Astrocyte (in vitro differentiated cells and primary cell): ENCODE measurements around the gene PRSS23.

Experiments used
- EZH2 ChIP-seq: IDR thresholded peaks from 2 replicates; pipeline ENCODE4 v1.6.1; 2012; ENCODE audit warnings: mild to moderate bottlenecking, low read length, inconsistent platforms; ENCODE audit not compliant: insufficient read depth
- TF ChIP-seq, protein P1 (sequence below): IDR thresholded peaks from 2 replicates; pipeline ENCODE4 v1.5.1; 2011; ENCODE audit warnings: low read depth, mild to moderate bottlenecking, inconsistent platforms, low read length, moderate library complexity; ENCODE audit not compliant: insufficient read depth

GRCh38 chr11:86769219-86769618 lies 31.1 kb upstream of the PRSS23 start:
- TF ChIP-seq, protein P1, sequence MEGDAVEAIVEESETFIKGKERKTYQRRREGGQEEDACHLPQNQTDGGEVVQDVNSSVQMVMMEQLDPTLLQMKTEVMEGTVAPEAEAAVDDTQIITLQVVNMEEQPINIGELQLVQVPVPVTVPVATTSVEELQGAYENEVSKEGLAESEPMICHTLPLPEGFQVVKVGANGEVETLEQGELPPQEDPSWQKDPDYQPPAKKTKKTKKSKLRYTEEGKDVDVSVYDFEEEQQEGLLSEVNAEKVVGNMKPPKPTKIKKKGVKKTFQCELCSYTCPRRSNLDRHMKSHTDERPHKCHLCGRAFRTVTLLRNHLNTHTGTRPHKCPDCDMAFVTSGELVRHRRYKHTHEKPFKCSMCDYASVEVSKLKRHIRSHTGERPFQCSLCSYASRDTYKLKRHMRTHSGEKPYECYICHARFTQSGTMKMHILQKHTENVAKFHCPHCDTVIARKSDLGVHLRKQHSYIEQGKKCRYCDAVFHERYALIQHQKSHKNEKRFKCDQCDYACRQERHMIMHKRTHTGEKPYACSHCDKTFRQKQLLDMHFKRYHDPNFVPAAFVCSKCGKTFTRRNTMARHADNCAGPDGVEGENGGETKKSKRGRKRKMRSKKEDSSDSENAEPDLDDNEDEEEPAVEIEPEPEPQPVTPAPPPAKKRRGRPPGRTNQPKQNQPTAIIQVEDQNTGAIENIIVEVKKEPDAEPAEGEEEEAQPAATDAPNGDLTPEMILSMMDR, result no peak
- TF ChIP-seq EZH2, result no peak
